Peyer's patch (tissue), 4 donors: ENCODE measurements around the gene ELMO1.

Experiments
- POLR2A ChIP-seq, 2 donors: fragments of 450-650 bp; IDR thresholded peaks; one replicate each; pipeline ENCODE4 v1.5.1; 2017; ENCODE audit warnings: antibody characterized with exemption in 2 of 2, mild to moderate bottlenecking in 2 of 2, moderate library complexity in 2 of 2
- TF ChIP-seq, protein P1 (sequence below), 6 experiments: fragments of 450-650 bp in 4 of 6; fragments of 200-600 bp in 2 of 6; sonication (generic) in 1 of 6; IDR thresholded peaks; one replicate each; pipeline ENCODE4 v1.5.1; 2017 to 2019; ENCODE audit warnings: antibody characterized with exemption in 6 of 6, mild to moderate bottlenecking in 3 of 6, moderate library complexity in 1 of 6

- TF ChIP-seq, protein P1, sequence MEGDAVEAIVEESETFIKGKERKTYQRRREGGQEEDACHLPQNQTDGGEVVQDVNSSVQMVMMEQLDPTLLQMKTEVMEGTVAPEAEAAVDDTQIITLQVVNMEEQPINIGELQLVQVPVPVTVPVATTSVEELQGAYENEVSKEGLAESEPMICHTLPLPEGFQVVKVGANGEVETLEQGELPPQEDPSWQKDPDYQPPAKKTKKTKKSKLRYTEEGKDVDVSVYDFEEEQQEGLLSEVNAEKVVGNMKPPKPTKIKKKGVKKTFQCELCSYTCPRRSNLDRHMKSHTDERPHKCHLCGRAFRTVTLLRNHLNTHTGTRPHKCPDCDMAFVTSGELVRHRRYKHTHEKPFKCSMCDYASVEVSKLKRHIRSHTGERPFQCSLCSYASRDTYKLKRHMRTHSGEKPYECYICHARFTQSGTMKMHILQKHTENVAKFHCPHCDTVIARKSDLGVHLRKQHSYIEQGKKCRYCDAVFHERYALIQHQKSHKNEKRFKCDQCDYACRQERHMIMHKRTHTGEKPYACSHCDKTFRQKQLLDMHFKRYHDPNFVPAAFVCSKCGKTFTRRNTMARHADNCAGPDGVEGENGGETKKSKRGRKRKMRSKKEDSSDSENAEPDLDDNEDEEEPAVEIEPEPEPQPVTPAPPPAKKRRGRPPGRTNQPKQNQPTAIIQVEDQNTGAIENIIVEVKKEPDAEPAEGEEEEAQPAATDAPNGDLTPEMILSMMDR (IDR thresholded peaks at IDR 0.05): no peak
- TF ChIP-seq POLR2A (IDR thresholded peaks at IDR 0.05): no peak
Measured at GRCh38 chr7:36943591-36944435, 504.9 kb downstream of the ELMO1 start.
